RPMI8226 (cell line): ENCODE measurements around the gene NUDT7.
A peak's percentile ranks its signal among the peaks of the same experiment; 100 is the strongest.

Experiments
- DNase-seq: peaks from one replicate; pipeline ENCODE4 v3.0.0-alpha.2; 2015

Gene NUDT7

DNA sequence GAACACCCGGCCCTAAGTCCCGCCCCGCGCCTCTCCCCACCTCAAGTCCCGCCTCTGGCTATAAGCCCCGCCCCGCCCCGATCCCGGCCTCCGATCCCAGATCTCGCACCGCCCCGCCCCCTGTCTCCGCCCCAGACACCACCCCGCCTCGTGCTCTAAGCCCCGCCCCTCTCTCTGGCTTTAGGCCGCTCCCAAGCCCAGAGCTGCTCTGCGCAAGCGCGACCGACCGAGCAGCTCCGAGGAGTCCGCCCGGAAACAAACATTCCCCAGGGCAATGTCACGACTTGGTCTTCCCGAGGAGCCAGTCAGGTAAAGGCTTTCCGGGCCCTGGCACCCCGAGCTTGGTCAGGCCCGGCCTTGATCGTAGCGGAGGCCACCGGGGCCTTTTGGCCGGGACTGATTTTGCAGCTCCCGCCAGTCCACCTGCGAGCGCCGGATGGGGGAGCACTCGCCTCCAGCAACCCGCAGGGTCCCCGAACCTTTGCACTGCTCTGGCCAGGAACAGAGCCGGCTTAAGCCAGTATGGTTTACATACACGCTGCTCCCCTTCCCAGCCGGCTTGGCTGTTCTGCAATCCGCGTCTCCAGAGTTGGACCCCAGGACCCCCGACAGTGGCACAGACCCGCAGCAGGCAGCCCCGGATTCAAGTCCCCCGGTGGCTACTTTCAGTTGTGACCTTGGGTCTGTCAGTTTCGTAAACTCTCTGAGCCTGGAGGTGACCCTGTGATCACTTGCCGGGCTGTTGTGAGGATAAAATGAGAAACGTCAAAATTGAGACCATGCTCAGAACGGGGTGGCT lies at the start of gene NUDT7:
Gene NUDT7 (plus strand): TSS at position 206 of the 799 bp plus-strand sequence. CDS start 69 bp downstream, at position 275.
- DNase-seq, result peak; percentile 95

DNA sequence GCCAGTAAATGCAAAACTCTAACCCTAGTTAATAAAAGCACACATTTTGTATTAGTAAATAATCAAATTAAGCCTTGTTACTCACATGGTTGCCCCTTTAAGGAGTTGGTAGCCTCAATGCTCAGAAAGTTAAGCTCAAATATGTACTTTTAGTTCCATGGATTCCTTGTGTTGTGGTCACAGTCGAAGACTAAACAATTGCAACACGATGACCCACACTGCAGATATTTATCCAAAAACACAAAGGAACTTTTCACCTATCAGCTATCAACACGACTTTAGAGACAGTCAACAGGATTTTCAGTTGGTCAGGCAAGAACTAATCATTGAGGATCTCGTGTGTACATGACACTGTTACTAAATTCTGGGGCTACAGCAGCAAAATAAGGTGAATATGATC lies 47.4 kb upstream of the NUDT7 start:
- DNase-seq, result no peak

DNA sequence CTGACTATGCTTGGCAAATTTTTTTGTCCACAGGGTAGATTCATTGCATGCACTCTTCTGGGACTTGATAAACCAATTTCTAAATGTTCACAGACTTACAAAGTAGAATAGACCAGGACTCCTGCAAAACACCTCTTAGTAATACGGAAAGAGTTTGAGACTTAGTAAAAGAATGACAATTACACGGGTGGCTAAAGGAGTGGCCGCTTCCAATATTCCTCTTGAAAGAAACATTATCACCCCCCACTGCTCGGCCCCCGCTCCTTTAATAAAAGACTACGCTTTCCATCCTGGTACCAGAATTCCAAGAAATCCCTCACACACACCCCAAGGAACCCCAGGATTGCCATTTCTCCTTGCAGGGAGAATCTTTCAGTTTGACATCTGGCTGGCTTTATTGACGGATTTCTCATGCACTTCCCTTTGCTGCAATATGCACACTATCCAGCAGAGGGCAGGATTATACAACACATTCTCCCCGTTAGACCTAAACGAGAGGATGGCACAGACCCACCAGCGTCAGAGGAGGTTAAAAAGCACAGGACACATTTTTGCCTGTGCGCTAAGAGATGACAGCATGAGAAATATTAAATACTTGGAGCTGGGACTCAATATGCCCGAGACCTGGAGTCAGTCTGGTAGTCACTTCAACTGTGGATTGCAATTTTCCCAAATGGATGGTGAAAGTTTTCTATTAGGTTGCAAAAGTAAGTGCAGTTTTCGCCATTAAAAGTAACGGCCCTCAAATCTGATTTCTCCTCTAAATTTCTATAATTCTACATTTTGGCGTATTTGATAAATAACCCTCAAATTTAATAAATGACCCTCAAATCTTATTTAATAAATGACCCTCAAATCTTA lies 46.6 kb upstream of the NUDT7 start:
- peak; percentile 80 for DNase-seq

DNA sequence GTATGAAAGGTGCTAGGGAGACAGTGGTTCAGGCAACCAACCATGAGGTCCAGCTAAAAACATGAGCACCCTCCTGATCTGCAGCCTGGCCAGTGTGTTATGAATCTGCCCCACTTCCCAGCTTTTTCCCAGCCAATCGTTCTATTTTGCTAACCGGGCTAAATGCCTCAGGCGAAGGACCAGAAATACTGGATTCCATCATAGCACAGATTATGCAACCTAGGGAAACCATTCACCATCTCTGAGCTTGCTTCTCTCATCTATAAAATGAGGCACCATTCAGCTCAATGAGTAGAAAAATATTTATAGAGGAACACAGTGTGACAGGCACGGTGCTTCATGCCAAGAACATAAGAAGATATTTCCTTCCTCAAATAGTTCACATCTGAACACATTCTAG lies 45.2 kb upstream of the NUDT7 start:
- no peak for DNase-seq

DNA sequence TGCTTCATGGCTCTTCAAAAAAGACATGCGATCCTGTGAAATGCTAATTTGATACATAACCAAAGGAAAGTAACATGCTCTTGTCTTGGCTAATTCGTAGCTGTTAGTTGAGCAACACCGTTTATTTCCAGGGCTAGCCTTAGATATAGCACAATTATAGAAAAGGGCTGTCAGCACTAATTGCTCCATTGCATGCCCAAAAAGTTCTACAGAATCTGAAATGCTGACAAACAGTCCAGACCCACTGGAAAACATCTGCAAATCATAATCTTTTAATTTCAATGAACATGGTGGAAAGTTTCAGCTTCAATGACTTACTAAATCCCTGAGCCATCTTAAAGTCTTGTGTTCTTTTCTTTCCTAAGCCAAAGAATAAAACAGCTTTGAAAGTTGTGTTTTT lies 42.9 kb upstream of the NUDT7 start:
- no peak for DNase-seq

DNA sequence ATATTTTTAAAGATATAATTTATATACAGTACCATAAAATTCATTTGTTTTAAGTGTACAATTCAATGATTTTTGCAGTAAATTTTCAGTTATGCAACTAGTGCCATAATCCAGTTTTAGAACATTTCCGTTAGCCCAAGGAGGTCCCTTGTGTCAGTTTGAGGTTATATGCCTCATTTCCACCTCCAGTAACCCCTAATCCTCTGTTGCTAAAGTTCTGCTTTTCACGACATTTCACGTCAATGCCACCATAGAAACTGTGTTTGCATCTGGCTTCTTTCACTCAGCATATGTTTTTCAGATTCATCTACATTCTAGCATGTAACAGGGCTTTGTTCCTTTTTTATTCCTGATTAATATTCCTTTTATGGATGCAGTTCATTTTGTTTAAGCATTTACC lies 42.4 kb upstream of the NUDT7 start:
- no peak for DNase-seq

DNA sequence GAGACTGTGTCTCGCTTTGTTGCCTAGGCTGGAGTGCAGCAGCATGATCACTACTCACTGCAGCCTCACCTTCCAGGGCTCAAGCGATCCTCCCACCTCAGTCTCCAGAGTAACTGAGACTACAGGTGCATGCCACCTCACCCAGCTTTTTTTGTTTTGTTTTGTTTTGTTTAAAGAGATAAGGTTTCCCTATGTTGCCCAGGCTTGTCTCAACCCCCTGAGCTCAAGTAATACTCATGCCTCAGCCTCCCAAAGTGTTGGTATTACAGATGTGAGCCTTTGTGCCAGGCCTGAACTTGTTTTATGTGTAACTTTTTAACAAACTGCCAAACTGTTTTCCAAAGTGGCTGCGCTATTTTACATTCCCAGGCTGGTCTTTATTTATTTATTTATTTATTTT lies 41.8 kb upstream of the NUDT7 start:
- DNase-seq, result no peak

DNA sequence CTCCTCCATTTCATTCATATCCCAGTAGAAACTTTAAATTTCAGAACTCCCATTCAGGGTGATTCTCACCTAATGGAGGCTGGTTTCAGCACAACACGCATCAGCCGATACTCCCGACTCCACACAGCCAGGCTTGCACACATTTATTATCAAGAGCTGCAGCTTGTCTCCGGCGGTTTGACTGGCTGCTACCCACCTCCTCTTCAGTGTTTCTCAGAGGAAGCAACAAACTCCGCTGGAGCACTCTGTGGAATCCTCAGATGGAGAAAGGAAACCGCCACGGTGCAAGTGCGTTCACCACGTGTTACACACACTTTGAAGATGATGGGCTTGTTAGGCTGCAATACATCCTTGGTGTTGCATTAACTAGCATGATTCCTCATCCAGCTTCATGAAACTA lies 39.7 kb upstream of the NUDT7 start:
- DNase-seq, result no peak

DNA sequence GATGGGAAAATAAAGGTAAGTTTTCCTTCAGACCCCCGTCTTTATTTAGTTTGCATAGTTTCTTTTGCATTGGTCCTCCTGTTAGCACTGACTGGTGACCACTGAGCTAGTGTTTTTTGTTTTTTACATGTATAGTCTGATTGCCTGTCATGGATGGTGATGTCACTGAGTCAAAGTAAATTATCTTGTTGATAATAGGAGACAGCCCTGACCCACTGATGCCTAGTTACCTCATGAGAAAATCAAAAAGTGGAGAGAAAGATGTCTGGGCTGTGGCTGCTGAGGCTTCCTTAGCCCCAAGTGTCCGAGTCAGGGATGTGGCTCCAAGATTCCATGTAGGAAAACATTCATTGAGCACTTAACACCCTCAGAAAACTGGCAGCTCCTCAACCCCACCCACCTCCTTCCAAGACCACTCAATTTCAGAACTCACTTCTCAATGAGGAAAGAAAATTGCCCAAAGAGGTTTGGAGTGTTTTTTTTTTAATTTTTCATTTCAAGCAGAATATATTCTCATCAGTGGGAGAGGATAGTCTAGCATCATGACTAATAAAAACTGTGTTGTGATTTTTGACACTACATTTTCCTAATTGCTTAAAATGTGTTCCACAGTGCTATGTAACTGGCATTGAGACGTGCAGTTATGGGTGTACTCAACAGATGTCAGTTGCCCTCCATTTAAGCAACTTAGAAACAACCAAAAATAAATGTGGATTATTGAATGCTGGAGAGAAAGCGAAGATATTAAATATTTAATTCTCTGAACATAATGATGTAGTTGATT lies 38.7 kb upstream of the NUDT7 start:
- DNase-seq, result no peak

DNA sequence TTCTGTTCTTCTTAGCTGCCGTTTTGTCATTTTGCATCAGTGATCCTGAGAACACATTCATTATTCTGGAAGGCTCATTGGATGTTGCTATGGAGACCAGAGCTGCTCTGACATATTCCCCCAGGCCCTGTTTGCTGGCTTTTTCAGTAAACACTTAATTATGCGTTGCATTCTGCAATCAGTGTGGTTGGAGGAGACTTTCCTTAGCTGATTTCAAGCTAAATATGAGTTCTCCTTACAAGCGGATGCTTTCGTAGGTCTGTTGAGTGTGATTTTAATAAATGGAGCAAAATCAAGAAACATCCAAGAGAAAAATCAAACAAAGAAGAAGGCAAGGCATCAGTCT lies 38.2 kb upstream of the NUDT7 start:
- DNase-seq, result no peak

DNA sequence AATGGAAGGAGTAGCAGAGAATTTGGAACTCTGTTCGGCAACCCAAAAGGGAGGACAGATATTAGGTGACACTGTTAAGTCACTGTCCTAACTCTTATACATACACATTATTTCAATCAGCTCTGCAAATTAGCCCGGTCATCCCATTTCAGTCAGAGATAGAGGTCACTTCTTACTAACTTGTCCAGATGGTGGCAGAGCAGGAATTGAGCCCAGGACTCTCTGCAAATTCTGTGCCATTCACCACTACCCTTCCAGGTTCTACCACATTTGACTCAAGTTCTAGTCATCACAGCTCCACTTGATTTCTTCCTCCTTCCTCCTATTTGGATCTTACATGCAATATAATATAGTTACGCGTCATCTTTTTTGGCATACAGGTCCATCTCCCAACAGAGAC lies 35.9 kb upstream of the NUDT7 start:
- DNase-seq, result no peak

DNA sequence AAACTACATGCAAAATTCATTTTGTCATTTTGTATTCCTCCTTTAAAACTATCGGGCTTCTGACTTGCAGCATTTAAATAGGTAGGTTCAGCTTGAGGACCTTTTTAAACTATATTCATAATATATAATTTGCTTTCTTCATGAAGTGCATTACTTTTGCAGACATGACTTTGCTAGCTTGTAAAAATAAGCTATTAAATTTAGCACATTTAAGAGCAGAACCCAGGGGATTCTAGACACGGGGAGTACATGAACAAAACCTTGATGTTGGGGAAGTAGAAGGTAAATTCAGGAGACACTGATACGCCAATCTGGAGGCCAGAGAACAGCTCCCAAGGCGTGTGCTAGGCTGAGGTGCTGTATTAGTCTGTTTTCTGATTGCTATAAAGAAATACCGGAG lies 32.3 kb upstream of the NUDT7 start:
- no peak for DNase-seq

DNA sequence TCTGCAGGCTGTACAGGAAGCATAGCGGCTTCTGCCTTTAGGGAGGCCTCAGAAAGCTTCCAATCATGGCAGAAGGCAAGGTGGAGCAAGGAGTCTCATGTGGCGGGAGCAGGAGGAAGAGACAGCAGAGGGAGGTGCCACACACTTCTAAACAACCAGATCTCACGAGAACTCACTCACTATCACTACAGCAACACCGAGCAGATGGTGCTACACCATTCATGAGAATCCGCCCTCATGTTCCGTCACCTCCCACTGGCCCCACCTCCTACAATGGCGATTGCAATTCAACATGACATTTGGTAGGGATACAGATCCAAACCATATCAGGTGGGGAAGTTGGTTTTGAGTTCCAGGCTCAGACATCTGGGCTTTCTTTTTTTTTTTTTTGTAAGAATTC lies 31.9 kb upstream of the NUDT7 start:
- DNase-seq, result no peak

DNA sequence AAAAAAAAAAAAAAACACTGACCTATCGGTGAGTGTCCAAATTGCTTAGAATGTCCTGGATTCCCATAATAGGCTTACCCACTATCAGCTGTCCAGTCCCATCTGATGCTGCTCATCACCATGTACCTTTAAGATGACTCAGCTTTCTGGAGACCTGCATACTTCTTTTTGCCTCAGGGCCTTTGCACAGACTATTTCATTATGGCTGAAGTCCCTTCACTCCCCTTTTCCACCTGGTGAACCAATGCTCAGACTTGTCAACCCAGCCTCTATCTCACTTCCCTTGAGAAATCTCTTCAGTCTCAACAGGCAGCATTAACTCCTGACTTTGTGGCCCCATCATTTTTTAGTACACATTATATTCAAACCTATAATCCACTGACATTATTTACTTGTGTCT lies 29.7 kb upstream of the NUDT7 start:
- no peak for DNase-seq

DNA sequence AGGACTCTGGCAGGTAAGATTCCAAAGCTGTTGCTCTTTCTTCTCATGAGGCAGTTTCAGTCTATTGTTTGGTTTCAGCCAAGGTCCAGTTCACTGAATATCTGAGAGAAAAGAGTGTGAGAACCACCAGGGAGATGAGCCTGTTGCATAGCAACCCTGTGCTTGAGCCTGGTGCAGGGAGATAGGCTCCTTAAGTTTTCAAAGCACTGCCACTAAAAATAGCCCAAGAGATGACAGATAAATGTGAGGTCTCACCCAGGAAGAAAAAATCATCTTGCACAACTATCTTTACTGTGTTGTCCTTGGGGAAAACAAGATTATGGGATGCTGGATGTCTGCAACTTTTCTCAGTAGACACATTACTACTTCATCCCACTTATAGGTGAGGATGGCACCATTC lies 26.2 kb upstream of the NUDT7 start:
- DNase-seq, result no peak

DNA sequence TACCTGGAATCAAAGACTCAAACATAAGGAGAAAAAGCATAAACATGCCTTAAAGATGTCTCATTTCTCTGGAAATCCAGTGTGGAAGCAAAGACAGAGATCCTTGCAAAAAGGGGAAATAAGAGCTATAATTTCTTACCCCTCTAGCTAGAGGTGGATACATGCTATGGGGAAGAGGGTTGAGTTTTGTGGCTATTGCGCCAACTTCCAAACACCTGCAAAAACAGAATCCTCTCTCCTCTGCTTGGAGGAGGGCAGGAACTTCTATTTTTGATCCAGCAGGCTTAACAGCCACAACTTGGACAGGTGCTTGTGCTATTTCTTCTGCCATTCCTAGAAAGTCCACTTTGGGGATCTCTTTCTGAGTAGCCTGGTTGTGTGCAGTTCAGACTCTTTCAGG lies 21.5 kb upstream of the NUDT7 start:
- no peak for DNase-seq

DNA sequence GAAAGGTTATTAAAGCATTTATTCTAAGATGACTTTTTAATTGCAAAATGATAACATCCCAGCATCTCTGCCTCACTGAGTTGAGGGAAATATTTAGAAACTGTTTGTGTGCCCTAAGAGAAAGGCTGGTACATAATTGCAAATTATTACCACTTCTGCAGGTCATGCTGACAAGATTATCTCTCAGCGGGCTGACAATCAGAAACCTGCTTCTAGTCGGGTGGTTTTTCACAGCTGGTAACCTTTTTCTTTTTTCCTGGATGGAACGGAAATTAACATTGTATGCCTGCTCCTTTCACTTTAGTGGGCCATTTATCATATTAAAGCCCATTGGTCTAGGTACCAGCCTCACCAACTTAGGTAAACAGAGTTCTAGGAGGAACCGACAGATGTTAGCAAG lies 17.0 kb upstream of the NUDT7 start:
- no peak for DNase-seq

DNA sequence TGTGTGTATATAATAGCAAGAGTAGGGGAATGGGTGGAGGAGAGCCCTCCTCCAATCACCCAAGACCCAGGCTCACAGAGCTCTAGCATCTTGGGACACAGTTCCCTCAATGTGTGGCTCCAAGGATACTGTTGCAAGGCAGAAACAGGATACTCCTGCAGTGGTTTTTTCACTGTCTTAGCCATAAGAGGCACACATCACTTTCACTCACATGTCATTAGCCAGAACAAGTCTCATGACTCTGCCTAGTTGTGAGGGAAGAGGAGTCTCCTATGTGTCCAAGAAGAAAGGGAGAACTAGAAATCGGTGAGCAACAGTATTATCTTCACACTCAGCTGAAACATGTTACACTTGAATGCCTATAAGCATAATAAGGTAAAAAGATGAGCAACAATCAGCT lies 11.1 kb upstream of the NUDT7 start:
- DNase-seq, result no peak

DNA sequence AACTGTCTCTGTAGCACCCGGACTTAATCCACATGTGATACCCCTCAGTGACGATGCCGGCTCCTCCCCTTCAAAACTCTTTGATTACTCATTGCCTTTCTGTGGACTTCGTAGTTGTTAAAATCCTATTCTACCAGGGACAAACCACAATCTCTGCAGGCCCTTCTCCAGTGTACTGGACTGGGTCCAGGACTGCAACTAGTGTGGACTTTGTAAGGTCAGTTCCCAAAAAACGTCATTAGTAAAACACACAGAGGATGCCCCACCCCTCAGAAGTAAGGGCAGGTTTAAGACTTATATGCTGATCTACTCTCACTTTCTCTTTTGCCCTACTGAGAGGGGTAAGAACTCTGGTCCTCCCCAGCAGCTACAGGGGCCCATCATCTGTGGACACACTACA lies 10.5 kb upstream of the NUDT7 start:
- DNase-seq, result no peak

DNA sequence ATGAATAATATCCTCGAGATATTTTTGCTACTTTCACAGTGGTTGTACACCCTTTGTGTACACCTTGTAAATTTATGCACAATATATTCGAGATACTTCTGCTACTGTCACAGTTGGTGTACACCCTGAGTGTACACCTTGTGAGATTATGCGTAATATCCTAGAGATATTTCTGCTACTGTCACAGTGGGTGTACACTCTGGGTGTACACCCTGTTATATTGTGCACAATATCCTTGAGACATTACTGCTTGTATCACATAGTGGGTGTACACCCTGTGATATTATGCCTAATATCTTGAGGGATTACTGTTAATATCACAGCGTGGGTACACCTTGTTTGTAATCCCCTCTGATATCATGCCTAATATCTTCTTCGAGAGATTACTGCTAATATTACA lies 7.2 kb upstream of the NUDT7 start:
- no peak for DNase-seq

DNA sequence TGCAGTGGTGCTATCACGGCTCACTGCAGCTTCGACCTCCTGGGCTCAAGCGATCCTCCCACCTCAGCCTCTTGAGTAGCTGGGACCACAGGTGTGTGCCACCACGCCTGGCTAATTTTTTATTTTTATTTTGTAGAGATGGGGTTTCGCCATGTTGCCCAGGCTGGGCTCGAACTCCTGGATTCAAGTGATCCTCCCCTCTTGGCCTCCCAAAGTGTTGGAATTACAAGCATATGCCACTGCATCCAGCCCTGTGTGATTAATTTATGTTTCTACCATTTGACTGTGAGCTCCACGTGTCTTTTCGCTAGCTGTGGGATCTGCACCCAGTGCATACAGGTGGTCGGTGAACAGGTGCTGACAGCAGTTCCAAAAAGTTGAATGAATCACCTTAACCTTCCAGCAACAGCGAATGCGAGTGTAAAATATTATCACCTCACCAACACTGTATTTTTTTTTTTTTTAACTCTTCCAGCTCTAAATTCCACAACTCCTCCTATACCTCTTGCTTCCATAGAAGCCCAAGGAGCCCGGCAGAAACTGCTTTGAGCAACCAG lies 484 bp upstream of the NUDT7 start:
- DNase-seq, result no peak

DNA sequence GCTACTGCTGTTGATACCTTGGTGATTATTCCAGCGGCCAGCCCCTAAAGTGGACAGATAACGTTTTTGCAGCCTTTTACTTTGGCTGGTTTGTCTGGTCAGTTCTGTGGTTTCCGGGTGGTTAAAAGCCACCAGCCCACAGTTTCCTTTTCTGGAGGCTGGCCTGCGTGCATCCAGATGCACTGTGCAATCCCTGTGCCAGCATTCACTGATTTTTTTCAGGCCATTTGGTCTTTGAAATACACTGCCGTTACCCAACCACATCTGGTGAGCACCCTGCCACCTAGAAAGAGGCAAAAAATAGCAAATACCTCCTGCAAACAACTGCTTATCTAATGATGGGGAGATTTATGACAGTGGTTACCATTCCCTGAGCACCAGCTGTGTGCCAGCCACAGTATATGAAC lies 797 bp downstream of the NUDT7 start:
- DNase-seq, result peak; percentile 48

DNA sequence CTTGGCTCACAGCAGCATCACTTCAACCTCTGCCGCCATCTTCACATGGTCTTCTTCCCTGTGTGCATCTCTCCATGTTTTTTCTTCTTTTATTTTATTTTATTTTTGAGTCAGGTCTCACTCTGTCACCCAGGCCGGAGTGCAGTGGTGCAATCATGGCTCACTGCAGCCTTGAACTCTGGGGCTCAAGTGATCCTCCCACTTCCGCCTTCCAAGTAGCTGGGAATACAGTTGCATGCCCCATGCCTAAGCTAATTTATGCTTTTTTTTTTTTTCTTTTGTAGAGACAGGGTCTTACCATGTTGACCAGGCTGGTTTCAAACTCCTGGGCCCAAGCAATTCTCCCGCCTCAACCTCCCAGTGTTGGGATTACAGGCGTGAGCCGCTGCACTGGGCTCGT lies 1.9 kb downstream of the NUDT7 start:
- DNase-seq, result no peak
